Measurements from ENCODE around the gene HCK. TPM values are rescaled to one million over a fixed set of nuclear protein-coding genes. Genes with fewer than 3 reads are reported as not detected.

HCK gene
- total RNA-seq, 1 experiment from 2014 or later = not detected

- H3K9me3 ChIP-seq (ENCODE audit: insufficient read depth, low read depth) = no peaks in the 10 kb centered on the region
- ChIA-PET CTCF (no interaction called here), POLR2A (ENCODE audit: unreplicated experiment) (no interaction called here)
- no peaks in the 10 kb centered on the region for H3K4me1 ChIP-seq (replicated peaks; ENCODE audit: insufficient read depth)
- no peak overlapping the region for H3K4me2 ChIP-seq
- H3K4me3 ChIP-seq = no peak overlapping the region
- H3K27me3 ChIP-seq (ENCODE audit: insufficient read depth, low read depth) = peaks cover 71% of the 10 kb centered on the region
- no peaks in the 10 kb centered on the region for H3F3A ChIP-seq (ENCODE audit: insufficient read depth, low read depth)
- no peak for TF ChIP-seq EZH2 (IDR thresholded peaks at IDR 0.05; ENCODE audit: low read depth)
- TF ChIP-seq, protein P1, sequence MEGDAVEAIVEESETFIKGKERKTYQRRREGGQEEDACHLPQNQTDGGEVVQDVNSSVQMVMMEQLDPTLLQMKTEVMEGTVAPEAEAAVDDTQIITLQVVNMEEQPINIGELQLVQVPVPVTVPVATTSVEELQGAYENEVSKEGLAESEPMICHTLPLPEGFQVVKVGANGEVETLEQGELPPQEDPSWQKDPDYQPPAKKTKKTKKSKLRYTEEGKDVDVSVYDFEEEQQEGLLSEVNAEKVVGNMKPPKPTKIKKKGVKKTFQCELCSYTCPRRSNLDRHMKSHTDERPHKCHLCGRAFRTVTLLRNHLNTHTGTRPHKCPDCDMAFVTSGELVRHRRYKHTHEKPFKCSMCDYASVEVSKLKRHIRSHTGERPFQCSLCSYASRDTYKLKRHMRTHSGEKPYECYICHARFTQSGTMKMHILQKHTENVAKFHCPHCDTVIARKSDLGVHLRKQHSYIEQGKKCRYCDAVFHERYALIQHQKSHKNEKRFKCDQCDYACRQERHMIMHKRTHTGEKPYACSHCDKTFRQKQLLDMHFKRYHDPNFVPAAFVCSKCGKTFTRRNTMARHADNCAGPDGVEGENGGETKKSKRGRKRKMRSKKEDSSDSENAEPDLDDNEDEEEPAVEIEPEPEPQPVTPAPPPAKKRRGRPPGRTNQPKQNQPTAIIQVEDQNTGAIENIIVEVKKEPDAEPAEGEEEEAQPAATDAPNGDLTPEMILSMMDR (conservative IDR thresholded peaks at IDR 0.05) = no peak
- BruUV-seq (replicated peaks) = no TSS peak
- H2AFZ ChIP-seq = no peak overlapping the region
- no peak overlapping the region for H3K27ac ChIP-seq
- no peaks in the 10 kb centered on the region for H3K36me3 ChIP-seq (ENCODE audit: low read depth)
- no peak for DNase-seq
- H3K79me2 ChIP-seq (ENCODE audit: low read depth) = no peaks in the 10 kb centered on the region
- intact Hi-C loops (cut with micrococcal nuclease; ENCODE audit: unreplicated experiment) = no loop called here
- H3K9me2 ChIP-seq (ENCODE audit: insufficient read depth) = no peaks in the 10 kb centered on the region
- H4K20me1 ChIP-seq (ENCODE audit: insufficient read depth) = peaks cover 4% of the 10 kb centered on the region; the same call in 1 of the 2 replicates
These were observed 14.1 kb upstream of the HCK start for GRCh38 chr20:32037929-32038328.

- no peaks in the 10 kb centered on the region for H3F3A ChIP-seq (ENCODE audit: insufficient read depth, low read depth)
- intact Hi-C loops (cut with micrococcal nuclease; ENCODE audit: unreplicated experiment) = no loop called here
- H3K36me3 ChIP-seq (ENCODE audit: low read depth) = no peaks in the 10 kb centered on the region
- H3K9me2 ChIP-seq (ENCODE audit: insufficient read depth) = peaks cover 4% of the 10 kb centered on the region; the same call in 1 of the 2 replicates
- ChIA-PET POLR2A (ENCODE audit: unreplicated experiment) (no interaction called here), CTCF (no interaction called here)
- H4K20me1 ChIP-seq (ENCODE audit: insufficient read depth) = peaks cover 4% of the 10 kb centered on the region; the same call in 1 of the 2 replicates
- no peaks in the 10 kb centered on the region for H3K79me2 ChIP-seq (ENCODE audit: low read depth)
- no peak for DNase-seq
- H3K4me1 ChIP-seq (replicated peaks; ENCODE audit: insufficient read depth) = no peaks in the 10 kb centered on the region
- no peak overlapping the region for H3K27ac ChIP-seq
- H2AFZ ChIP-seq = no peak overlapping the region
- H3K4me2 ChIP-seq = no peak overlapping the region
- peaks cover 60% of the 10 kb centered on the region for H3K27me3 ChIP-seq (ENCODE audit: insufficient read depth, low read depth)
- TF ChIP-seq, protein P1 (conservative IDR thresholded peaks at IDR 0.05) = no peak
- TF ChIP-seq EZH2 (IDR thresholded peaks at IDR 0.05; ENCODE audit: low read depth) = no peak
- H3K4me3 ChIP-seq = no peak overlapping the region
- no TSS peak for BruUV-seq (replicated peaks)
- no peaks in the 10 kb centered on the region for H3K9me3 ChIP-seq (ENCODE audit: insufficient read depth, low read depth)
These were observed 11.7 kb upstream of the HCK start for GRCh38 chr20:32040142-32040953.

DNA sequence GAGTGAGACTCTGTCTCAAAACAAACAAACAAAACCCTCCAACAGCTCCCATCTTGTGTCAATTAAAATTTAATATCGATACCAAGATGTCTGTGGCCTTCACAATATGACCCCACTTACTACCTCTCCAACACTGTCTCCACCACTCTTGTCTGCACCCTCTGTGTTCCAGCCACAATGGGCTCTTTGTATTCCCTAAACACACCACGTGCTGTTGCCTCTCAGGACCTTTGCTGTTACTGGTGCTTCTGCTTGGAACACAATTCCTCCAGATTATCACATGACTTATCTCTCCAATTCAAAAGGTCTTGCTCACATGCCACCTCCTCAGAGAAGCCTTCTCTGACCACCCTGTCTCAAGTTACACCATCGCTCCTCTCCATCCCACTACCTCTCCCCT, 6.0 kb upstream of the HCK start:
- H3K79me2 ChIP-seq (ENCODE audit: low read depth) = no peaks in the 10 kb centered on the region
- H4K20me1 ChIP-seq (ENCODE audit: insufficient read depth) = peaks cover 4% of the 10 kb centered on the region; the same call in 1 of the 2 replicates
- CTCF ChIA-PET = no interaction called here
- no peak overlapping the region for H3K4me2 ChIP-seq
- BruUV-seq (replicated peaks) = no TSS peak
- no peak overlapping the region for H2AFZ ChIP-seq
- H3K27me3 ChIP-seq (ENCODE audit: insufficient read depth, low read depth) = peaks cover 61% of the 10 kb centered on the region
- no peaks in the 10 kb centered on the region for H3K4me1 ChIP-seq (replicated peaks; ENCODE audit: insufficient read depth)
- H3K27ac ChIP-seq = no peak overlapping the region
- TF ChIP-seq, protein P1 (conservative IDR thresholded peaks at IDR 0.05) = no peak
- TF ChIP-seq EZH2 (IDR thresholded peaks at IDR 0.05; ENCODE audit: low read depth) = no peak
- no peak overlapping the region for H3K4me3 ChIP-seq
- H3F3A ChIP-seq (ENCODE audit: insufficient read depth, low read depth) = no peaks in the 10 kb centered on the region
- intact Hi-C loops (cut with micrococcal nuclease; ENCODE audit: unreplicated experiment) = no loop called here
- H3K36me3 ChIP-seq (ENCODE audit: low read depth) = no peaks in the 10 kb centered on the region
- peaks cover 4% of the 10 kb centered on the region; the same call in 1 of the 2 replicates for H3K9me2 ChIP-seq (ENCODE audit: insufficient read depth)
- POLR2A ChIA-PET (ENCODE audit: unreplicated experiment) = no interaction called here
- DNase-seq = no peak
- no peaks in the 10 kb centered on the region for H3K9me3 ChIP-seq (ENCODE audit: insufficient read depth, low read depth)
